ENCODE results near the gene TBC1D9B. TPM values are rescaled to one million over a fixed set of nuclear protein-coding genes. Genes with fewer than 3 reads are reported as not detected.

The TBC1D9B gene
- total RNA-seq, 4 donors from 2014 or later = 115 to 210 (median 168) TPM

GRCh38 chr5:179812997-179813607 is 94.6 kb downstream of the TBC1D9B start:
- Histone ChIP-seq H3K4me3 (no peak overlapping the region), H3K27ac (no peak overlapping the region), H3K27me3 (no peaks in the 10 kb centered on the region), H3K4me1 (peaks cover 0 to 21% (median 13%) of the 10 kb centered on the region in 4 donors), H3K36me3 (peaks cover 0 to 41% (median 0%) of the 10 kb centered on the region in 3 donors), H3K9me3 (no peaks in the 10 kb centered on the region)
- TF ChIP-seq EP300 (IDR thresholded peaks at IDR 0.05) (no peak), POLR2A (IDR thresholded peaks at IDR 0.05) (no peak)
- TF ChIP-seq, protein P1, sequence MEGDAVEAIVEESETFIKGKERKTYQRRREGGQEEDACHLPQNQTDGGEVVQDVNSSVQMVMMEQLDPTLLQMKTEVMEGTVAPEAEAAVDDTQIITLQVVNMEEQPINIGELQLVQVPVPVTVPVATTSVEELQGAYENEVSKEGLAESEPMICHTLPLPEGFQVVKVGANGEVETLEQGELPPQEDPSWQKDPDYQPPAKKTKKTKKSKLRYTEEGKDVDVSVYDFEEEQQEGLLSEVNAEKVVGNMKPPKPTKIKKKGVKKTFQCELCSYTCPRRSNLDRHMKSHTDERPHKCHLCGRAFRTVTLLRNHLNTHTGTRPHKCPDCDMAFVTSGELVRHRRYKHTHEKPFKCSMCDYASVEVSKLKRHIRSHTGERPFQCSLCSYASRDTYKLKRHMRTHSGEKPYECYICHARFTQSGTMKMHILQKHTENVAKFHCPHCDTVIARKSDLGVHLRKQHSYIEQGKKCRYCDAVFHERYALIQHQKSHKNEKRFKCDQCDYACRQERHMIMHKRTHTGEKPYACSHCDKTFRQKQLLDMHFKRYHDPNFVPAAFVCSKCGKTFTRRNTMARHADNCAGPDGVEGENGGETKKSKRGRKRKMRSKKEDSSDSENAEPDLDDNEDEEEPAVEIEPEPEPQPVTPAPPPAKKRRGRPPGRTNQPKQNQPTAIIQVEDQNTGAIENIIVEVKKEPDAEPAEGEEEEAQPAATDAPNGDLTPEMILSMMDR (IDR thresholded peaks at IDR 0.05) = no peak
- 94 to 96% methylated on average over 5 of the region's 5 CpGs for WGBS, 2 donors
- no peak for DNase-seq (ENCODE audit: low spot score in 2 of 2)

GRCh38 chr5:179812135-179812825 is 95.4 kb downstream of the TBC1D9B start:
- peaks cover 0 to 41% (median 0%) of the 10 kb centered on the region in 3 donors for H3K36me3 ChIP-seq
- DNase-seq (ENCODE audit: low spot score in 2 of 2) = no peak
- H3K9me3 ChIP-seq = no peaks in the 10 kb centered on the region
- H3K4me3 ChIP-seq = no peak overlapping the region
- WGBS, 2 donors = 95% methylated on average over 26 to 27 of the region's 27 CpGs
- TF ChIP-seq EP300 (IDR thresholded peaks at IDR 0.05) = no peak
- TF ChIP-seq, protein P1 (IDR thresholded peaks at IDR 0.05) = no peak
- TF ChIP-seq POLR2A (IDR thresholded peaks at IDR 0.05) = no peak
- peaks cover 0 to 23% (median 14%) of the 10 kb centered on the region in 4 donors for H3K4me1 ChIP-seq
- no peaks in the 10 kb centered on the region for H3K27me3 ChIP-seq
- H3K27ac ChIP-seq = no peak overlapping the region

Small RNA genes within 50 kb of the gene (small RNA-seq; reads per million reads assigned to genes)
- gene RF00019 = not detected

Other genes starting within 250 kb of the TBC1D9B start
- 1 to 10 TPM in 1 of 4 donors, not detected in 3; 1.2 TPM for gene CBY3, start 226.9 kb downstream of the TBC1D9B start, total RNA-seq
- 100 to 1,000 TPM; 258 to 315 (median 272) TPM for gene CANX, start 208.9 kb downstream of the TBC1D9B start, total RNA-seq
- gene MAML1, start 175.1 kb downstream of the TBC1D9B start, total RNA-seq = 10 to 100 TPM; 27.0 to 38.1 (median 31.9) TPM
- gene LTC4S, start 113.9 kb downstream of the TBC1D9B start, total RNA-seq = 10 to 100 TPM in 2 of 4 donors, 1 to 10 TPM in 2; 7.6 to 38.6 (median 18.4) TPM
- gene MGAT4B, start 101.0 kb downstream of the TBC1D9B start, total RNA-seq = 100 to 1,000 TPM in 1 of 4 donors, 10 to 100 TPM in 3; 52.7 to 153 (median 91.0) TPM
- 100 to 1,000 TPM; 408 to 463 (median 452) TPM for gene SQSTM1, start 87.0 kb downstream of the TBC1D9B start, total RNA-seq
- 10 to 100 TPM; 48.5 to 82.4 (median 63.2) TPM for gene MRNIP, start 49.1 kb downstream of the TBC1D9B start, total RNA-seq
- 100 to 1,000 TPM; 121 to 150 (median 143) TPM for gene RNF130, start 163.9 kb upstream of the TBC1D9B start, total RNA-seq